Measurements from ENCODE around the gene MTAP.

MTAP gene

GRCh38 chr9:21927752-21928151 is 125.3 kb downstream of the MTAP start:
- H3K27me3 ChIP-seq (ENCODE audit: low read length) = no peaks in the 10 kb centered on the region
- no peak overlapping the region for H3K9ac ChIP-seq (ENCODE audit: low read length)
- no peak overlapping the region for H3K27ac ChIP-seq (ENCODE audit: low read depth, low read length)
- H3K9me2 ChIP-seq (replicated peaks; ENCODE audit: insufficient read depth, low read length) = 0 out of 2 replicates have a peak, but pooled peaks cover 4% of the 10 kb centered on the region
- TF ChIP-seq EZH2phosphoT487 (conservative IDR thresholded peaks at IDR 0.05; ENCODE audit: low read length) = no peak
- TF ChIP-seq, protein P1, sequence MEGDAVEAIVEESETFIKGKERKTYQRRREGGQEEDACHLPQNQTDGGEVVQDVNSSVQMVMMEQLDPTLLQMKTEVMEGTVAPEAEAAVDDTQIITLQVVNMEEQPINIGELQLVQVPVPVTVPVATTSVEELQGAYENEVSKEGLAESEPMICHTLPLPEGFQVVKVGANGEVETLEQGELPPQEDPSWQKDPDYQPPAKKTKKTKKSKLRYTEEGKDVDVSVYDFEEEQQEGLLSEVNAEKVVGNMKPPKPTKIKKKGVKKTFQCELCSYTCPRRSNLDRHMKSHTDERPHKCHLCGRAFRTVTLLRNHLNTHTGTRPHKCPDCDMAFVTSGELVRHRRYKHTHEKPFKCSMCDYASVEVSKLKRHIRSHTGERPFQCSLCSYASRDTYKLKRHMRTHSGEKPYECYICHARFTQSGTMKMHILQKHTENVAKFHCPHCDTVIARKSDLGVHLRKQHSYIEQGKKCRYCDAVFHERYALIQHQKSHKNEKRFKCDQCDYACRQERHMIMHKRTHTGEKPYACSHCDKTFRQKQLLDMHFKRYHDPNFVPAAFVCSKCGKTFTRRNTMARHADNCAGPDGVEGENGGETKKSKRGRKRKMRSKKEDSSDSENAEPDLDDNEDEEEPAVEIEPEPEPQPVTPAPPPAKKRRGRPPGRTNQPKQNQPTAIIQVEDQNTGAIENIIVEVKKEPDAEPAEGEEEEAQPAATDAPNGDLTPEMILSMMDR (IDR thresholded peaks at IDR 0.05; ENCODE audit: insufficient read depth, low read length, poor library complexity, severe bottlenecking) = no peak
- H3K9me3 ChIP-seq (ENCODE audit: insufficient read depth, low read length) = no peaks in the 10 kb centered on the region
- H3K36me3 ChIP-seq (ENCODE audit: low read length) = no peaks in the 10 kb centered on the region
- H2AFZ ChIP-seq (ENCODE audit: low read depth, low read length, severe bottlenecking) = no peak overlapping the region
- no peak overlapping the region for H3K4me3 ChIP-seq (ENCODE audit: insufficient read depth, low read length, poor library complexity, severe bottlenecking)
- H3K79me2 ChIP-seq (ENCODE audit: insufficient read depth, low read length) = no peaks in the 10 kb centered on the region
- no peak overlapping the region for H3K4me2 ChIP-seq (ENCODE audit: low read depth, low read length, poor library complexity, severe bottlenecking)
- no peaks in the 10 kb centered on the region for H3F3A ChIP-seq (ENCODE audit: insufficient read depth)
- H4K20me1 ChIP-seq (ENCODE audit: low read depth, low read length) = no peaks in the 10 kb centered on the region

DNA sequence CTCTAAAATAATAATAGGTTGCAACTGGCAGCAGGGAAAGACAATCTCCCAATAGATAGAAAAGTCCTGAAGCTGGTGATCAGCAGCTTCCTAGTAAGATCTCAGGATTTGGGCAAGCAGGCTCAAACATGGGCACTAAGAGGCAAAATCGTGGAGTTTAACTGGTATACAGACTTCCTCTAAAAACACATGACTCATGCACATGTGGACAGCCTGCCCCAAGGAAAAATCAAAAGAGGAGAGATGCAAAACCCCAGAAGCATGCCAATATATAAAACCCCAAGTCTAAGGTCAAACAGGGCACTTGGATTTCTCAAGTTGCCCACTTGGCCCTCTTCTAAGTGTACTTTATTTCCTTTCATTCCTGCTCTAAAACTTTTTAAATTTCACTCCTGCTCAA is 129.0 kb downstream of the MTAP start:
- H3K36me3 ChIP-seq (ENCODE audit: low read length) = no peaks in the 10 kb centered on the region
- no peak overlapping the region for H2AFZ ChIP-seq (ENCODE audit: low read depth, low read length, severe bottlenecking)
- H4K20me1 ChIP-seq (ENCODE audit: low read depth, low read length) = no peaks in the 10 kb centered on the region
- no peak overlapping the region for H3K4me2 ChIP-seq (ENCODE audit: low read depth, low read length, poor library complexity, severe bottlenecking)
- no peak overlapping the region for H3K4me3 ChIP-seq (ENCODE audit: insufficient read depth, low read length, poor library complexity, severe bottlenecking)
- no peak for TF ChIP-seq EZH2phosphoT487 (conservative IDR thresholded peaks at IDR 0.05; ENCODE audit: low read length)
- H3K9me2 ChIP-seq (replicated peaks; ENCODE audit: insufficient read depth, low read length) = 0 out of 2 replicates have a peak, but pooled peaks cover 4% of the 10 kb centered on the region
- H3K9ac ChIP-seq (ENCODE audit: low read length) = no peak overlapping the region
- H3K27ac ChIP-seq (ENCODE audit: low read depth, low read length) = no peak overlapping the region
- H3F3A ChIP-seq (ENCODE audit: insufficient read depth) = no peaks in the 10 kb centered on the region
- no peaks in the 10 kb centered on the region for H3K9me3 ChIP-seq (ENCODE audit: insufficient read depth, low read length)
- H3K79me2 ChIP-seq (ENCODE audit: insufficient read depth, low read length) = no peaks in the 10 kb centered on the region
- no peaks in the 10 kb centered on the region for H3K27me3 ChIP-seq (ENCODE audit: low read length)

- Histone ChIP-seq H4K20me1 (ENCODE audit: low read depth, low read length) (no peaks in the 10 kb centered on the region), H3K79me2 (ENCODE audit: insufficient read depth, low read length) (no peaks in the 10 kb centered on the region), H3K9me3 (ENCODE audit: insufficient read depth, low read length) (no peaks in the 10 kb centered on the region), H2AFZ (ENCODE audit: low read depth, low read length, severe bottlenecking) (no peak overlapping the region), H3K27ac (ENCODE audit: low read depth, low read length) (no peak overlapping the region), H3K36me3 (ENCODE audit: low read length) (no peaks in the 10 kb centered on the region), H3K4me2 (ENCODE audit: low read depth, low read length, poor library complexity, severe bottlenecking) (no peak overlapping the region), H3K4me3 (ENCODE audit: insufficient read depth, low read length, poor library complexity, severe bottlenecking) (no peak overlapping the region), H3F3A (ENCODE audit: insufficient read depth) (no peaks in the 10 kb centered on the region), H3K27me3 (ENCODE audit: low read length) (no peaks in the 10 kb centered on the region), H3K9me2 (replicated peaks; ENCODE audit: insufficient read depth, low read length) (0 out of 2 replicates have a peak, but pooled peaks cover 4% of the 10 kb centered on the region), H3K9ac (ENCODE audit: low read length) (no peak overlapping the region)
- TF ChIP-seq, protein P1 (IDR thresholded peaks at IDR 0.05; ENCODE audit: insufficient read depth, low read length, poor library complexity, severe bottlenecking) = no peak
- no peak for TF ChIP-seq EZH2phosphoT487 (conservative IDR thresholded peaks at IDR 0.05; ENCODE audit: low read length)
Measured at GRCh38 chr9:21933281-21933680, 130.8 kb downstream of the MTAP start.

- no peak overlapping the region for H3K4me3 ChIP-seq (ENCODE audit: insufficient read depth, low read length, poor library complexity, severe bottlenecking)
- H3K9me2 ChIP-seq (replicated peaks; ENCODE audit: insufficient read depth, low read length) = 0 out of 2 replicates have a peak, but pooled peaks cover 4% of the 10 kb centered on the region
- H3K4me2 ChIP-seq (ENCODE audit: low read depth, low read length, poor library complexity, severe bottlenecking) = no peak overlapping the region
- no peak overlapping the region for H3K9ac ChIP-seq (ENCODE audit: low read length)
- H3K9me3 ChIP-seq (ENCODE audit: insufficient read depth, low read length) = no peaks in the 10 kb centered on the region
- TF ChIP-seq, protein P1 (IDR thresholded peaks at IDR 0.05; ENCODE audit: insufficient read depth, low read length, poor library complexity, severe bottlenecking) = no peak
- no peak for TF ChIP-seq EZH2phosphoT487 (conservative IDR thresholded peaks at IDR 0.05; ENCODE audit: low read length)
- no peaks in the 10 kb centered on the region for H4K20me1 ChIP-seq (ENCODE audit: low read depth, low read length)
- H3K36me3 ChIP-seq (ENCODE audit: low read length) = no peaks in the 10 kb centered on the region
- H3F3A ChIP-seq (ENCODE audit: insufficient read depth) = no peaks in the 10 kb centered on the region
- H3K27ac ChIP-seq (ENCODE audit: low read depth, low read length) = no peak overlapping the region
- H2AFZ ChIP-seq (ENCODE audit: low read depth, low read length, severe bottlenecking) = no peak overlapping the region
- H3K27me3 ChIP-seq (ENCODE audit: low read length) = no peaks in the 10 kb centered on the region
- H3K79me2 ChIP-seq (ENCODE audit: insufficient read depth, low read length) = no peaks in the 10 kb centered on the region
Measured at GRCh38 chr9:21933865-21934264, 131.4 kb downstream of the MTAP start.

All from SU-DHL-6 (cell line).